Thymus (tissue), 11 donors: ENCODE measurements around the gene RCSD1. TPM values are rescaled to one million over a fixed set of nuclear protein-coding genes. Genes with fewer than 3 reads are reported as not detected.

Experiments used
- DNase-seq, 9 donors: peaks; one replicate each; pipeline ENCODE4 v3.0.0-alpha.2; 2013; ENCODE audit warnings: low spot score in 9 of 9, low read depth in 6 of 9, missing footprints in 1 of 9
- H3K27ac ChIP-seq, 2 donors: one replicate each; pipeline ENCODE4 v1.5.1; 2013; ENCODE audit warnings: control low read depth in 1 of 2, low read depth in 1 of 2, low read length in 1 of 2, mild to moderate bottlenecking in 1 of 2, moderate library complexity in 1 of 2
- H3K27me3 ChIP-seq, 2 donors: one replicate each; pipeline ENCODE4 v1.5.1; 2013; ENCODE audit warnings: low read length in 1 of 2; ENCODE audit not compliant: control insufficient read depth in 2 of 2, insufficient read depth in 1 of 2
- H3K36me3 ChIP-seq, 2 donors: one replicate each; pipeline ENCODE4 v1.5.1; 2013; ENCODE audit warnings: low read length in 1 of 2, mild to moderate bottlenecking in 1 of 2, moderate library complexity in 1 of 2; ENCODE audit not compliant: control insufficient read depth in 2 of 2, insufficient read depth in 2 of 2
- H3K4me1 ChIP-seq, 2 donors: one replicate each; pipeline ENCODE4 v1.5.1; 2013; ENCODE audit warnings: low read length in 2 of 2; ENCODE audit not compliant: control insufficient read depth in 2 of 2, insufficient read depth in 2 of 2
- H3K4me3 ChIP-seq, 2 donors: one replicate each; pipeline ENCODE4 v1.5.1; 2013; ENCODE audit warnings: low read length in 2 of 2, control low read depth in 1 of 2, mild to moderate bottlenecking in 1 of 2
- H3K9me3 ChIP-seq, 2 donors: one replicate each; pipeline ENCODE4 v1.5.1; 2013; ENCODE audit warnings: low read length in 1 of 2, mild to moderate bottlenecking in 1 of 2; ENCODE audit not compliant: control insufficient read depth in 2 of 2, insufficient read depth in 1 of 2
- WGBS: extraction: QIAGEN DNeasy Blood & Tissue Kit; methylation state at CpG from one replicate; pipeline ENCODE4 v1.1.7; 2013; 5-methylcytosine and 5-hydroxymethylcytosine counted together
- polyA plus RNA-seq: library from polyadenylated mRNA; stranded (reverse); fragments of 200-250 nt; gene quantifications from one replicate; pipeline ENCODE4 v1.2.3, GENCODE V29; 2013
- total RNA-seq: library from RNA; stranded (reverse); fragments of 120-200 nt; gene quantifications from one replicate; pipeline ENCODE4 v1.2.4, GENCODE V29; 2013
- donor health status: healthy.

The RCSD1 gene
- total and polyA plus RNA-seq, 2 donors: 69.4 to 95.8 TPM

GRCh38 chr1:167667536-167667935 is 37.5 kb downstream of the RCSD1 start:
- Histone ChIP-seq H3K27me3 (no peaks in the 10 kb centered on the region), H3K36me3 (peaks cover 54 to 75% of the 10 kb centered on the region in 2 donors), H3K27ac (no peak overlapping the region), H3K4me1 (peaks cover 2 to 18% of the 10 kb centered on the region in 2 donors), H3K9me3 (no peaks in the 10 kb centered on the region), H3K4me3 (no peak overlapping the region)
- DNase-seq: no peak
- 97% methylated on average over 2 of the region's 2 CpGs for WGBS

GRCh38 chr1:167668108-167668507 is 38.1 kb downstream of the RCSD1 start:
- peaks cover 2 to 13% of the 10 kb centered on the region in 2 donors for H3K4me1 ChIP-seq

GRCh38 chr1:167669209-167670124 is 39.4 kb downstream of the RCSD1 start:
- H3K27ac ChIP-seq: no peak overlapping the region
- DNase-seq: no peak

More at GRCh38 chr1:167668108-167668507, 38.1 kb downstream of the RCSD1 start:
- no peaks in the 10 kb centered on the region for H3K27me3 ChIP-seq
- H3K4me3 ChIP-seq: no peak overlapping the region
- no peaks in the 10 kb centered on the region for H3K9me3 ChIP-seq
- H3K27ac ChIP-seq: no peak overlapping the region
- WGBS: 91% methylated on average over 6 of the region's 6 CpGs
- DNase-seq: no peak
- H3K36me3 ChIP-seq: peaks cover 53 to 75% of the 10 kb centered on the region in 2 donors

GRCh38 chr1:167670563-167670962 is 40.5 kb downstream of the RCSD1 start:
- H3K27ac ChIP-seq: no peak overlapping the region
- DNase-seq: no peak
- peaks cover 2 to 8% of the 10 kb centered on the region in 2 donors for H3K4me1 ChIP-seq
- WGBS: 96% methylated on average over 2 of the region's 2 CpGs
- no peak overlapping the region for H3K4me3 ChIP-seq
- H3K9me3 ChIP-seq: no peaks in the 10 kb centered on the region
- no peaks in the 10 kb centered on the region for H3K27me3 ChIP-seq
- H3K36me3 ChIP-seq: peaks cover 51 to 86% of the 10 kb centered on the region in 2 donors

More at GRCh38 chr1:167669209-167670124, 39.4 kb downstream of the RCSD1 start:
- 85% methylated on average over 6 of the region's 6 CpGs for WGBS
- H3K36me3 ChIP-seq: peaks cover 52 to 77% of the 10 kb centered on the region in 2 donors
- H3K4me1 ChIP-seq: peaks cover 2 to 8% of the 10 kb centered on the region in 2 donors
- H3K9me3 ChIP-seq: no peaks in the 10 kb centered on the region
- no peaks in the 10 kb centered on the region for H3K27me3 ChIP-seq
- H3K4me3 ChIP-seq: no peak overlapping the region

- 94% methylated on average over 5 of the region's 5 CpGs for WGBS
- Histone ChIP-seq H3K9me3 (no peaks in the 10 kb centered on the region), H3K27ac (no peak overlapping the region)
Measured at GRCh38 chr1:167671727-167672511, 41.9 kb downstream of the RCSD1 start.

GRCh38 chr1:167672831-167673230 is 42.8 kb downstream of the RCSD1 start:
- Histone ChIP-seq H3K4me3 (no peak overlapping the region), H3K27me3 (no peaks in the 10 kb centered on the region), H3K4me1 (peaks cover 2 to 14% of the 10 kb centered on the region in 2 donors), H3K27ac (no peak overlapping the region), H3K36me3 (peaks cover 57 to 89% of the 10 kb centered on the region in 2 donors), H3K9me3 (no peaks in the 10 kb centered on the region)
- WGBS: 74% methylated on average over 4 of the region's 4 CpGs
- no peak for DNase-seq

More at GRCh38 chr1:167671727-167672511, 41.9 kb downstream of the RCSD1 start:
- no peaks in the 10 kb centered on the region for H3K27me3 ChIP-seq
- H3K36me3 ChIP-seq: peaks cover 58 to 88% of the 10 kb centered on the region in 2 donors
- DNase-seq: no peak
- H3K4me3 ChIP-seq: no peak overlapping the region
- H3K4me1 ChIP-seq: peaks cover 2 to 14% of the 10 kb centered on the region in 2 donors

- Histone ChIP-seq H3K9me3 (no peaks in the 10 kb centered on the region), H3K4me3 (no peak overlapping the region), H3K4me1 (peaks cover 2 to 14% of the 10 kb centered on the region in 2 donors), H3K27me3 (no peaks in the 10 kb centered on the region), H3K27ac (no peak overlapping the region), H3K36me3 (peaks cover 57 to 93% of the 10 kb centered on the region in 2 donors)
- no peak for DNase-seq
- WGBS: 97% methylated on average over 4 of the region's 4 CpGs
Measured at GRCh38 chr1:167673265-167673664, 43.2 kb downstream of the RCSD1 start.

- no peak for DNase-seq
- H3K4me3 ChIP-seq: no peak overlapping the region
- H3K4me1 ChIP-seq: peaks cover 1 to 17% of the 10 kb centered on the region in 2 donors
- H3K9me3 ChIP-seq: no peaks in the 10 kb centered on the region
- no peak overlapping the region for H3K27ac ChIP-seq
- no peaks in the 10 kb centered on the region for H3K27me3 ChIP-seq
- peaks cover 64 to 95% of the 10 kb centered on the region in 2 donors for H3K36me3 ChIP-seq
- 90% methylated on average over 2 of the region's 2 CpGs for WGBS
Measured at GRCh38 chr1:167674156-167674555, 44.1 kb downstream of the RCSD1 start.

GRCh38 chr1:167675440-167675839 is 45.4 kb downstream of the RCSD1 start:
- Histone ChIP-seq H3K27ac (no peak overlapping the region), H3K36me3 (peaks cover 65 to 95% of the 10 kb centered on the region in 2 donors), H3K27me3 (no peaks in the 10 kb centered on the region), H3K9me3 (no peaks in the 10 kb centered on the region), H3K4me3 (no peak overlapping the region), H3K4me1 (peaks cover 0 to 14% of the 10 kb centered on the region in 2 donors)
- DNase-seq: no peak
- 97% methylated on average over 5 of the region's 5 CpGs for WGBS
